GM19023 (cell line): ENCODE measurements around the gene IGHMBP2.

Source experiments
- ATAC-seq: cut with Tn5 transposase; IDR thresholded peaks from one replicate; pipeline ENCODE4 v1.9.1; 2021; ENCODE audit warnings: mild to moderate bottlenecking, moderate library complexity; ENCODE audit not compliant: unreplicated experiment

The IGHMBP2 gene

GRCh38 chr11:68938816-68939582 lies 35.3 kb downstream of the IGHMBP2 start:
- no peak for ATAC-seq

GRCh38 chr11:68939583-68940555 lies 36.2 kb downstream of the IGHMBP2 start:
- no peak for ATAC-seq

- no peak for ATAC-seq
Observed at GRCh38 chr11:68940651-68941323, 37.1 kb downstream of the IGHMBP2 start.

GRCh38 chr11:68941324-68942094 lies 37.8 kb downstream of the IGHMBP2 start:
- ATAC-seq: no peak

- ATAC-seq: no peak
Observed at GRCh38 chr11:68942095-68942620, 38.5 kb downstream of the IGHMBP2 start.

GRCh38 chr11:68942751-68943271 lies 39.1 kb downstream of the IGHMBP2 start:
- no peak for ATAC-seq

- ATAC-seq: no peak
Observed at GRCh38 chr11:68946416-68947090, 42.9 kb downstream of the IGHMBP2 start.

GRCh38 chr11:68947151-68947550 lies 43.5 kb downstream of the IGHMBP2 start:
- ATAC-seq: no peak

- ATAC-seq: no peak
Observed at GRCh38 chr11:68948496-68948895, 44.8 kb downstream of the IGHMBP2 start.

- no peak for ATAC-seq
Observed at GRCh38 chr11:68948935-68949334, 45.2 kb downstream of the IGHMBP2 start.

GRCh38 chr11:68950270-68950669 lies 46.6 kb downstream of the IGHMBP2 start:
- no peak for ATAC-seq

- no peak for ATAC-seq
Observed at GRCh38 chr11:68950762-68951161, 47.1 kb downstream of the IGHMBP2 start.

GRCh38 chr11:68954836-68955606 lies 51.3 kb downstream of the IGHMBP2 start:
- ATAC-seq: no peak

GRCh38 chr11:68955607-68955958 lies 51.9 kb downstream of the IGHMBP2 start:
- no peak for ATAC-seq

GRCh38 chr11:68956142-68956541 lies 52.5 kb downstream of the IGHMBP2 start:
- no peak for ATAC-seq

- ATAC-seq: no peak
Observed at GRCh38 chr11:68956547-68957254, 53.0 kb downstream of the IGHMBP2 start.

- no peak for ATAC-seq
Observed at GRCh38 chr11:68958211-68958610, 54.5 kb downstream of the IGHMBP2 start.
